BLaER1 (cell line): ENCODE data around the gene ZGRF1.
"Not testable (repeated sequence)": the region's sequence is repeated elsewhere in the genome, so short reads cannot be mapped to it uniquely, and the experiment has no call there.

ENCODE experiments used
- H3K27ac ChIP-seq: shearing (Covaris generic); formaldehyde crosslinking; 2 replicates; pipeline ENCODE4 v1.8.1; 2022
- H3K27me3 ChIP-seq: shearing (Covaris generic); formaldehyde crosslinking; 2 replicates; pipeline ENCODE4 v1.8.1; 2022
- H3K36me3 ChIP-seq: shearing (Covaris generic); formaldehyde crosslinking; 2 replicates; pipeline ENCODE4 v1.8.1; 2022
- H3K4me1 ChIP-seq: shearing (Covaris generic); formaldehyde crosslinking; 2 replicates; pipeline ENCODE4 v1.8.1; 2022
- H3K4me2 ChIP-seq: shearing (Covaris generic); formaldehyde crosslinking; 2 replicates; pipeline ENCODE4 v1.8.1; 2022
- H3K4me3 ChIP-seq: shearing (Covaris generic); formaldehyde crosslinking; 2 replicates; pipeline ENCODE4 v1.8.1; 2022
- H3K9ac ChIP-seq: shearing (Covaris generic); formaldehyde crosslinking; 2 replicates; pipeline ENCODE4 v1.8.1; 2022
- H3K9me3 ChIP-seq: shearing (Covaris generic); formaldehyde crosslinking; 2 replicates; pipeline ENCODE4 v1.8.1; 2022
- H4K20me1 ChIP-seq: shearing (Covaris generic); formaldehyde crosslinking; 2 replicates; pipeline ENCODE4 v1.8.1; 2022
- Cebpa-rat ChIP-seq: shearing (Covaris generic); IDR thresholded peaks from 2 replicates; pipeline ENCODE4 v1.8.1; 2022

The ZGRF1 gene

GRCh38 chr4:112510291-112511092 is 126.2 kb downstream of the ZGRF1 start:
- no peaks in the 10 kb centered on the region for H3K36me3 ChIP-seq
- H3K9ac ChIP-seq, result no peak overlapping the region
- no peak for TF ChIP-seq Cebpa-rat
- no peak overlapping the region for H3K4me2 ChIP-seq
- H3K4me1 ChIP-seq, result peaks cover 12% of the 10 kb centered on the region
- no peak overlapping the region for H3K27ac ChIP-seq
- peaks cover 56% of the 10 kb centered on the region for H4K20me1 ChIP-seq
- H3K4me3 ChIP-seq, result no peak overlapping the region
- peaks cover 85% of the 10 kb centered on the region for H3K27me3 ChIP-seq
- H3K9me3 ChIP-seq, result peaks cover 27% of the 10 kb centered on the region

GRCh38 chr4:112509243-112510141 is 127.2 kb downstream of the ZGRF1 start:
- Histone ChIP-seq H3K27ac (no peak overlapping the region), H3K9me3 (peaks cover 27% of the 10 kb centered on the region), H4K20me1 (peaks cover 46% of the 10 kb centered on the region), H3K4me2 (no peak overlapping the region), H3K9ac (no peak overlapping the region), H3K4me1 (peaks cover 2% of the 10 kb centered on the region; the same call in 1 of the 2 replicates), H3K4me3 (no peak overlapping the region), H3K36me3 (no peaks in the 10 kb centered on the region), H3K27me3 (peaks cover 75% of the 10 kb centered on the region)
- TF ChIP-seq Cebpa-rat, result no peak

GRCh38 chr4:112508356-112508755 is 128.4 kb downstream of the ZGRF1 start:
- Histone ChIP-seq H3K4me3 (no peak overlapping the region), H4K20me1 (peaks cover 34% of the 10 kb centered on the region), H3K27ac (no peak overlapping the region), H3K36me3 (no peaks in the 10 kb centered on the region), H3K9ac (no peak overlapping the region), H3K9me3 (peaks cover 27% of the 10 kb centered on the region), H3K4me2 (no peak overlapping the region), H3K27me3 (peaks cover 64% of the 10 kb centered on the region), H3K4me1 (no peaks in the 10 kb centered on the region)
- no peak for TF ChIP-seq Cebpa-rat

- Histone ChIP-seq H3K4me1 (no peaks in the 10 kb centered on the region), H3K9me3 (peaks cover 7% of the 10 kb centered on the region), H3K36me3 (no peaks in the 10 kb centered on the region), H3K27ac (no peak overlapping the region), H3K4me3 (no peak overlapping the region), H3K27me3 (peaks cover 28% of the 10 kb centered on the region), H3K4me2 (no peak overlapping the region), H4K20me1 (peaks cover 11% of the 10 kb centered on the region; the same call in 1 of the 2 replicates), H3K9ac (no peak overlapping the region)
- no peak for TF ChIP-seq Cebpa-rat
Measured at GRCh38 chr4:112504807-112505206, 131.9 kb downstream of the ZGRF1 start.

- no peak for TF ChIP-seq Cebpa-rat
- H3K4me2 ChIP-seq, result no peak overlapping the region
- no peaks in the 10 kb centered on the region for H3K9me3 ChIP-seq
- no peaks in the 10 kb centered on the region for H3K36me3 ChIP-seq
- H3K9ac ChIP-seq, result no peak overlapping the region
- H4K20me1 ChIP-seq, result no peaks in the 10 kb centered on the region
- no peak overlapping the region for H3K4me3 ChIP-seq
- H3K4me1 ChIP-seq, result no peaks in the 10 kb centered on the region
- no peak overlapping the region for H3K27ac ChIP-seq
- peaks cover 9% of the 10 kb centered on the region; the same call in 1 of the 2 replicates for H3K27me3 ChIP-seq
Measured at GRCh38 chr4:112502871-112503270, 133.8 kb downstream of the ZGRF1 start.

- H3K9me3 ChIP-seq, result peaks cover 38% of the 10 kb centered on the region
- no peaks in the 10 kb centered on the region for H3K27me3 ChIP-seq
- H4K20me1 ChIP-seq, result no peaks in the 10 kb centered on the region
- H3K4me3 ChIP-seq, result no peak overlapping the region
- TF ChIP-seq Cebpa-rat, result no peak
- H3K36me3 ChIP-seq, result 0 out of 2 replicates have a peak, but pooled peaks cover 4% of the 10 kb centered on the region
- H3K27ac ChIP-seq, result no peak overlapping the region
- H3K4me1 ChIP-seq, result no peaks in the 10 kb centered on the region
- no peak overlapping the region for H3K9ac ChIP-seq
- no peak overlapping the region for H3K4me2 ChIP-seq
Measured at GRCh38 chr4:112492321-112492720, 144.4 kb downstream of the ZGRF1 start.

- H3K36me3 ChIP-seq, result not testable (repeated sequence)
Measured at GRCh38 chr4:112490808-112491207, 145.9 kb downstream of the ZGRF1 start.

More at GRCh38 chr4:112490808-112491207, 145.9 kb downstream of the ZGRF1 start:
- H3K4me1 ChIP-seq, H3K27me3 ChIP-seq, H3K27ac ChIP-seq, H4K20me1 ChIP-seq, H3K9ac ChIP-seq, H3K4me3 ChIP-seq, H3K4me2 ChIP-seq: not testable (repeated sequence)
- peaks cover 38% of the 10 kb centered on the region for H3K9me3 ChIP-seq
